PFSK-1 (cell line): ENCODE data around the gene RBMS3.

Source experiments
- FOXP2 ChIP-seq: optimal IDR thresholded peaks from 2 replicates; pipeline ENCODE3; 2011; ENCODE audit warnings: borderline replicate concordance, control low read depth, inconsistent platforms; ENCODE audit not compliant: insufficient read depth; ENCODE audit errors: extremely low read length, extremely low read depth
- POLR2AphosphoS5 ChIP-seq: IDR thresholded peaks from 2 replicates; pipeline ENCODE4 v1.6.1; 2012; ENCODE audit warnings: low read depth, mild to moderate bottlenecking, control low read depth, low read length, moderate library complexity
- REST ChIP-seq, 2 experiments: IDR thresholded peaks; 2 replicates each; pipeline versions ENCODE4 v1.6.1 to v1.8.0; 2011 to 2012; ENCODE audit warnings: low read depth in 2 of 2, low read length in 2 of 2, control low read depth in 1 of 2, inconsistent platforms in 1 of 2, mild to moderate bottlenecking in 1 of 2, moderate library complexity in 1 of 2; ENCODE audit not compliant: insufficient read depth in 1 of 2
- SIN3A ChIP-seq: IDR thresholded peaks from 2 replicates; pipeline ENCODE4 v1.6.1; 2012; ENCODE audit warnings: mild to moderate bottlenecking, low read length, moderate library complexity, borderline replicate concordance; ENCODE audit not compliant: insufficient read depth
- TAF1 ChIP-seq: IDR thresholded peaks from 2 replicates; pipeline ENCODE4 v1.6.1; 2012; ENCODE audit warnings: low read length, control low read depth, borderline replicate concordance; ENCODE audit not compliant: insufficient read depth

The RBMS3 gene

GRCh38 chr3:29503314-29503713 is 222.4 kb downstream of the RBMS3 start:
- no peak for TF ChIP-seq SIN3A
- no peak for TF ChIP-seq POLR2AphosphoS5
- TF ChIP-seq REST (IDR thresholded peaks at IDR 0.05; ENCODE audit: insufficient read depth in 1 of 2, low read depth in 2 of 2, low read length in 2 of 2), result no peak
- TF ChIP-seq FOXP2, result no peak

- TF ChIP-seq POLR2AphosphoS5 (no peak), TAF1 (no peak), FOXP2 (no peak), REST (IDR thresholded peaks at IDR 0.05; ENCODE audit: insufficient read depth in 1 of 2, low read depth in 2 of 2, low read length in 2 of 2) (no peak), SIN3A (no peak)
Observed at GRCh38 chr3:29503958-29504357, 223.1 kb downstream of the RBMS3 start.

- TF ChIP-seq TAF1 (no peak), REST (IDR thresholded peaks at IDR 0.05; ENCODE audit: insufficient read depth in 1 of 2, low read depth in 2 of 2, low read length in 2 of 2) (no peak), SIN3A (no peak), POLR2AphosphoS5 (no peak), FOXP2 (no peak)
Observed at GRCh38 chr3:29506502-29506901, 225.6 kb downstream of the RBMS3 start.

- no peak for TF ChIP-seq POLR2AphosphoS5
- TF ChIP-seq FOXP2, result no peak
Observed at GRCh38 chr3:29511701-29512100, 230.8 kb downstream of the RBMS3 start.

GRCh38 chr3:29512641-29513040 is 231.8 kb downstream of the RBMS3 start:
- TF ChIP-seq POLR2AphosphoS5, result no peak
- no peak for TF ChIP-seq TAF1
- no peak for TF ChIP-seq FOXP2
- no peak for TF ChIP-seq SIN3A
- TF ChIP-seq REST (IDR thresholded peaks at IDR 0.05; ENCODE audit: insufficient read depth in 1 of 2, low read depth in 2 of 2, low read length in 2 of 2), result no peak

- no peak for TF ChIP-seq POLR2AphosphoS5
- no peak for TF ChIP-seq SIN3A
- TF ChIP-seq TAF1, result no peak
- no peak for TF ChIP-seq FOXP2
- no peak for TF ChIP-seq REST (IDR thresholded peaks at IDR 0.05; ENCODE audit: insufficient read depth in 1 of 2, low read depth in 2 of 2, low read length in 2 of 2)
Observed at GRCh38 chr3:29513236-29513635, 232.4 kb downstream of the RBMS3 start.
